Medulla oblongata (tissue), 1 donor: ENCODE measurements around the gene PCDH1.

ENCODE experiments used
- DNase-seq: peaks from one replicate; pipeline ENCODE4 v3.0.0-alpha.2; 2015; ENCODE audit errors: extremely low spot score

The PCDH1 gene

DNA sequence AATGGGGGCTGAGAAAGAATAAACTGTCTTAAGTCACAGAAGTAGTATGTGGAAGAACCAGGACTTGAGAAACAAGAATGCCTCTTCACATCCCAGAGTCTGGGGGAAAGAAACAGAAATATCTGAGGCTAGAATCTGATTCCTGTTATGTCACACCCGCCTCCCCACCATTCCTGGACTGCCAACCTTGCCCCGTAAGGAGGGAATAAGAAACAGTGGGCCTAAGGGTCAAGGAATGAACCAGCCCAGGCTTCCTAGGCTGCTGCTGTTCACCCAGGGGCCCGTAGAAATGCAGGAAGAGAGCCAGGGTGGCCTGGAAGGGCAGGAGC, 4.3 kb downstream of the PCDH1 start:
- DNase-seq: no peak

DNA sequence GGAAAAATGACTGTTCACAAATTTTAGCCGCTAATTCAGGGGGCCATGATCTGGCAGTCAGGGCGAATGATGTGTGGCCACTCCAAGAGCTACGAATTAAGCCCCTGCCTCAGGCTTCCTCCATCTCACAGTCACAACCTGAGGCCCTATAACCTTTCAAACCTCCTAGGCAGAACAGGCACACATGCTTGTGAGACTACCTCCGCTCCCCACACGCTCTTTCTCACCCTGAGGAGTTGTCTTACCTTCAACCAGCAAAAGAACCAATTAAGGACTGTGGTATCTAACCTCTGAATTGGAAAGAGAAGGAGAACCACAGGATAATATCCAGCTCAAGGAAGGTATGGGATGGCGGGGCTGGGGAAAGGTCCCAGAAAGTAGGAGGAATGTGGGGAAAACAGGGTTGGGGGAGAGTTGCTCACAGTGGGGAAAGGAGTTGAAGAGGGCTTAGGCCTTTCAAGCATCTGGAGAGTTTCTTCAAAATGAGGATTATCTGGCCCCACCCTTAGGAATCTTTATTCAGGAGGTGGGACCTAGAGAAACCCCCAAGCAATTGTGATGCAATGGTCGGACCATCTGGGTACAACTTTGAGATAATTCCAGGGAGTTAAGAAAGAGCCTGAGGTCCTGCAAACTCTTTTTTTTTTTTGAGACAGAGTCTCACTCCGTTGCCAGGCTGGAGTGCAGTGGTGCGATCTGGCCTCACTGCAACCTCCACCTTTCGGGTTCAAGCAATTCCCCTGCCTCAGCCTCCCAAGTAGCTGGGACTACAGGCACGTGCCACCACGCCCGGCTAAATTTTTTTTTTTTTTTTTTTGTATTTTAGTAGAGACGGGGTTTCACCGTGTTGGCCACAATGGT, 5.5 kb downstream of the PCDH1 start:
- DNase-seq: no peak

DNA sequence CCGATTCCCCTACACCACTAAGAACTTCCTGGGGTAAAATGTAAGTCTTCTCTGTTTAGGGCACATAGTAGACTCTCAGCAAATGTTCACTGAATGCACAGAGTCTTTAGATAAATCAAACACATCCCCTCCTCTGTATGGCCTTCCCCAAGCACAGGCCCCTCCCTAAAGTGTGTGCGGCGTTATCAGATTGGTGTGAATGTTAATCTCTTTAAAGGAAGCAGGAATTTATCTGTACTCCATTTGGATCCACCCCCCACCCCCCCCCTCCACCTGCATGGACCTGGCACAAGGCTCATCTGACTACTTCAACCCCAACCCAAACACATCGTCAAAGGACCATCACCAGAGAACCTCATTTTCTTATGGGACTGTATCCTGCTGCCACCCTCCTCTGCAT, 6.3 kb downstream of the PCDH1 start:
- DNase-seq: no peak

- DNase-seq: no peak
Observed at GRCh38 chr5:141870871-141871270, 7.3 kb downstream of the PCDH1 start.

- no peak for DNase-seq
Observed at GRCh38 chr5:141870228-141870627, 8.0 kb downstream of the PCDH1 start.

DNA sequence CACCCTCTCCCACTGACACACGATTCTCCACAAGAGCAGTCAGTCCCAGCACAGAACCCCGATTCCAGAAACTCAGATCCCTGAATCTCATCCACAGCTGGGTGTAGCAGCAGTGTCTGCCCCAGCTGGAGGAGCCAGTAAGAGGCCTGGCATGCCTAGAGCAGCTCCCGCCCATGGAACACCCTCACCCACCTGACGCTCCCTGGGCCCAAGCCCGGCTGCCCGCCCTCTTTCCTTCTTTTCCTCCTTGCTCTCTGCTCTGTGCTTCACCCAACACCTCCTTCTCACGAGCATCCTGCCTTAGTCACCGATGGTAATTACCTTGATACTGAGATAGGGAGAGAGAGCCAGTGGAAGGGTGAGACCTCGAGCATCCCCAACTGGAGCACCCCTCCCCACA, 8.7 kb downstream of the PCDH1 start:
- no peak for DNase-seq

GRCh38 chr5:141869040-141869439, 9.2 kb downstream of the PCDH1 start:
- DNase-seq: no peak

- no peak for DNase-seq
Observed at GRCh38 chr5:141868541-141868940, 9.7 kb downstream of the PCDH1 start.

GRCh38 chr5:141867651-141868050, 10.6 kb downstream of the PCDH1 start:
- DNase-seq: no peak

- no peak for DNase-seq
Observed at GRCh38 chr5:141867139-141867538, 11.1 kb downstream of the PCDH1 start.

GRCh38 chr5:141866096-141866495, 12.1 kb downstream of the PCDH1 start:
- peak; percentile 95 for DNase-seq

DNA sequence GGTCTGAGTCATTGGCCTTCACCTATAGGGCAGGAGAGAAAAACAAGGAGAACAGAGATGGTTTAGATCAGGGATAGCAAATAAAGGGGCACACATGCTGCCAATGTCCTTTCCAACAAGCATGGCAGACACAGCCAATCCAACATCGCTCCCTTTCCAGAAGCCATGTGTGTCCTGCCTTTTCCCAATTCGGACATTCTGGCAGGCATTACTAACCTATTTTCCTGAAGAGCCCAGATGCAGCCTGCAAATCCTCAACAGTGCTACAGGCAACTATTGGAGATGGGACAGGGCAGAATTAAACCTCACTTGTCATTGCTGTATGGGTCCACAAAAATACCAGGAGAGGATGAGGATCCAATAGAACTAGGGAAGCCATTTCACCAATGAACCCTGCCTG, 12.8 kb downstream of the PCDH1 start:
- no peak for DNase-seq

GRCh38 chr5:141864371-141865370, 13.5 kb downstream of the PCDH1 start:
- DNase-seq: no peak

DNA sequence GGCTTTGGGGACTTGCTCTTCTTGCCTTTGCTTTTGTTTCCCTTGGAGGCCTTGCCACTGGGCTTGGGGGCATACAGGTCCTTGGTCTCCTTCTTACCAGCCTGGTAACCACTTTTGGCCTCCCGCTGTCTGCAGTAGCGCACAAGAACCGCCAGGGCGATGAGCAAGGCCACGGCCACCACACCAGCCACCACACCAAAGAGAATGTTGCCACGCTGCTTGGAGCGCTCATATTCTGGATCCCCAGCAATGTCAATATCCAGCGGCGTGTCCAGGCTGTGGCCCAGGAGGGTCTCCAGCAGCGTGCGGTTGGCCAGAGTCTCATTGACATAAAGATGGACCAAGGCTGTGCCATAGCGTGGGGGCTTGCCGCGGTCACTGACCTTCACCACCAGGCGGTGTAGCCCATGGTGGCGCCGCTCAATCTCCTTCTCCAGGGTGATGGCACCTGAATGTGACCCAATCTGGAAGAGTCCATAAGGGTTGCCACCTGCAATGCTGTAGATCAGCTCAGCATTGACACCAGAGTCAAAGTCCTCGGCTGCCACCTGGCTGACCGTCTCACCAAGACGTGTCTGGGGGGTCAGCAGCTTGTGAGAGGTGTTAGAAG, 14.5 kb downstream of the PCDH1 start:
- DNase-seq: no peak

DNA sequence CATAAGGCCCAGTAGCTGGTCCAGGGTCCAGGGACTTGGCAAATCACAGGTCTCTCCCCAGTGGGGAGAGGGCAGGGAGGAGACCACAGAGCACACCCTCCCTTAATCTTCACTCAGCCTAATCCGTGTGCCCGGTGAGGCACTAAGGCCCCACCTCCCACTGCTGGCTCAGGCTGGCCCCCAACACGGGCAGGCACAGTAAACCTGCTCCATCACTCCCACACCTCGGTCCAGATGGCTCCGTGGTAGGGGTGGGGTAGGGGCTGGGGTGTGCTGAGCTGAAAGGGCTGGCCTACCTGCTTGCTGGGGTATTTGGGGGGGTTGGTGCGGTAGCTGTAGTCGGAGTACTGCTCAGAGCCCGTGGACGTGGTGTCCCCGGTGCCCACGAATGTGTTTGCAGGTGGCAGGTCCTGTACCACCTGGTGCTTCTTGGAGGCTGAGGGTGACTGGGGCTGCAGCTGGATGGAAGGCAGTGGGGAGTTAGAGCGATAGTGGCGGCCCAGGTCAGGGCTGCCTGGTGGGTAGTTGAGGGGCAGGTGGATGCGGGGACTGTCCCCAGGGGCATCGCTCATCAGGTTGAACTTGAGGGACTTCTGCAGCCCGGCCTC, 15.2 kb downstream of the PCDH1 start:
- no peak for DNase-seq

- DNase-seq: no peak
Observed at GRCh38 chr5:141861194-141861593, 17.0 kb downstream of the PCDH1 start.

DNA sequence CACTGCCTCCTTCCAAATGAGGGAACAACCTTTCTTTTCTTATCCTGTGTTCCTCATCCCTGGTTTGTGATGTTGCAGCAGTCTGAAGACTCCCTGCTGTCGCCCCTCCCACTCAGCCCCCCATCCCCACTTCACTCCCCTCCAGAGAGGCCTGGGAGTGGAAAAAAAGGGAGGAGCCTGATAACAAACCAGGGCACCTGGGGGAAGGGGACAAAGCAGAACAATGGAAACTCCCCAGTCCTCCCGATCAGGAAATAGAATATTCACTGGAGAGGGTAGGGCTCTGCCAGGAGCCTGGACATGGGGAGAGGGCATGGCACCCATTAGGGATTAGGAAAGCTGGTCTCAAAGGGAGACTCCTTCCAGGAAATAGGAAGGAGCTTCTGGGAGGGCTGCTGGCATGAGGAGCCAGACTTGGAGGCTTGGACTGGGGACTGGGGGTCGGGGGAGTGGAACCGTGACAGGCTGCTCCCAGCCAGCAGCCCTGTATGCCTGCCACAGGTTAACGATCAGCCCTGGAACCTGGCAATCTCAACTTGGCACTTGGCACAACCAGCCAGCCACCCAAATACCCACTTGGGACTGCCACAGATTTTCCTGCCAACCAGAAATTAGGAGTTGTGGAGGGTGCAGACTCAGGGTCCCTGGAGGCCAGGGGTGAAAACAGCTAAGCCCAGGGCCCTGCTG, 20.0 kb downstream of the PCDH1 start:
- DNase-seq: no peak

- no peak for DNase-seq
Observed at GRCh38 chr5:141857226-141857625, 21.0 kb downstream of the PCDH1 start.

- no peak for DNase-seq
Observed at GRCh38 chr5:141856037-141856790, 22.0 kb downstream of the PCDH1 start.

DNA sequence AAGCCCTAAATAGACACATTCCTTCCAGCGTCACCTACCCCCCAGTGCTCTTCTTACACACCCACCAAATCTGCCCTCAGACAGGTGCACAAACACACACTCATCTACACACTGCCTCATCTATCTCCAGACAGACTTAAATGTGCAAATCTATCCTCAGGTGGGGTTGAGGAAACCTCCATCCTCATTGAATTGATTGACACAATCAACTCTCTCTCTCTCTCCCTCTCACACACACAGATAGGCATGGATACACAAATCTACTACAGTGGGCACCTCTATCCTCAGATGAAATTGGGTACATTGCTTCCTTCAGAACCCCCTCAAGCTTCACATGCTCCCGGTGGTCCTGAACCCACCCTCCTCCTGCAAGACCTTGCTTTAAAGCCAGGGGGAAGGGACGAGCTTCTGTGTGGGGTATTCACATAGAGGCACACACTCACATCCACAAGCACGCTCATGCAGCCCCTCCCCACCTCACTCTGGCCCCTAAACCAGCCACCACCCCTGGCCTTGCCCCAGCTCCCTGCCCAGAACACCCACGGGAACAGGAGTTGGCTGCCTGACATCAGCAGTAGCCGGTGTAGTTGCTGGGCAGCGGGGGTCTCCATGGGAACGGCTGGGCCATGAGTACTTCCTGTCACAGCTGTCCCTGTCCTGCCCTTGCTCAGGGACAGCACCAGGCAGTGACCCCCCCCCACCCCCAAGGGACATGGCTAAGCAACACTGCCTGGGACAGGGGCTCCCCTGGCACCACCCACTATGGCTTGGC, 22.8 kb downstream of the PCDH1 start:
- peak; percentile 76 for DNase-seq
